HepG2 (cell line): ENCODE measurements around the gene TAF7. TPM values are rescaled to one million over a fixed set of nuclear protein-coding genes. Genes with fewer than 3 reads are reported as not detected.

Experiments used
- ATRX ChIP-seq: sonication (generic); formaldehyde crosslinking; IDR thresholded peaks from 2 replicates; pipeline ENCODE4 v1.4.0; 2020; ENCODE audit warnings: missing genetic modification reagents, borderline replicate concordance
- ELF3 ChIP-seq: IDR thresholded peaks from 2 replicates; pipeline ENCODE4 v1.6.1; 2016; ENCODE audit warnings: missing genetic modification reagents, missing compliant biosample characterization
- GATAD2A ChIP-seq: IDR thresholded peaks from 2 replicates; pipeline ENCODE4 v1.6.1; 2016
- GLI4 ChIP-seq: sonication (generic); formaldehyde crosslinking; IDR thresholded peaks from 2 replicates; pipeline ENCODE4 v1.5.1; 2020; ENCODE audit warnings: missing genetic modification reagents, mild to moderate bottlenecking, moderate library complexity, borderline replicate concordance
- MAFG ChIP-seq: sonication (generic); formaldehyde crosslinking; IDR thresholded peaks from 2 replicates; pipeline ENCODE4 v1.5.1; 2020; ENCODE audit warnings: mild to moderate bottlenecking, missing genetic modification reagents
- MIER3 ChIP-seq: IDR thresholded peaks from 2 replicates; pipeline ENCODE4 v1.6.1; 2016; ENCODE audit warnings: missing compliant biosample characterization, borderline replicate concordance
- MIXL1 ChIP-seq: IDR thresholded peaks from 2 replicates; pipeline ENCODE4 v1.6.1; 2016
- NCOA1 ChIP-seq: sonication (generic); formaldehyde crosslinking; IDR thresholded peaks from 2 replicates; pipeline ENCODE4 v1.9.0; 2021; ENCODE audit warnings: missing genetic modification reagents
- POLR2G ChIP-seq: fragments of 200-400 bp; formaldehyde crosslinking; IDR thresholded peaks from 2 replicates; pipeline ENCODE4 v1.6.1; 2018; ENCODE audit warnings: mild to moderate bottlenecking, low read depth, low read length, moderate library complexity
- TBX2 ChIP-seq: sonication (generic); formaldehyde crosslinking; IDR thresholded peaks from 2 replicates; pipeline ENCODE4 v1.5.0; 2020; ENCODE audit warnings: missing genetic modification reagents, mild to moderate bottlenecking, borderline replicate concordance
- THAP11 ChIP-seq: IDR thresholded peaks from 2 replicates; pipeline ENCODE4 v1.6.1; 2016; ENCODE audit warnings: missing biosample characterization, missing genetic modification reagents
- XRCC5 ChIP-seq: fragments of 200-400 bp; formaldehyde crosslinking; optimal IDR thresholded peaks from 2 replicates; pipeline ENCODE3; 2017; ENCODE audit warnings: mild to moderate bottlenecking, low read length
- YEATS4 ChIP-seq: sonication (generic); formaldehyde crosslinking; IDR thresholded peaks from 2 replicates; pipeline ENCODE4 v1.4.0; 2020; ENCODE audit warnings: missing genetic modification reagents, borderline replicate concordance
- ZMYM4 ChIP-seq: sonication (generic); formaldehyde crosslinking; IDR thresholded peaks from 2 replicates; pipeline ENCODE4 v1.8.1; 2023; ENCODE audit warnings: mild to moderate bottlenecking, missing genetic modification reagents
- ZNF44 ChIP-seq: sonication (generic); formaldehyde crosslinking; IDR thresholded peaks from 2 replicates; pipeline ENCODE4 v1.5.1; 2020; ENCODE audit warnings: mild to moderate bottlenecking, missing genetic modification reagents
- ZNF572 ChIP-seq: sonication (generic); formaldehyde crosslinking; IDR thresholded peaks from 2 replicates; pipeline ENCODE4 v1.5.1; 2020; ENCODE audit warnings: mild to moderate bottlenecking, missing genetic modification reagents
- polyA plus RNA-seq, 8 experiments: library from polyadenylated mRNA; depleted of rRNA in 3 of 8; stranded (reverse) in 7 of 8; unstranded in 1 of 8; fragments of >200 nt; fragmentation: Illumina TruSeq in 4 of 8; extraction: Trizol in 4 of 8; gene quantifications; 2 replicates each; pipeline versions ENCODE4 v1.2.1 to v1.2.3, GENCODE V29; 2011 to 2016; ENCODE audit warnings: low read depth in 4 of 8, missing spikeins in 1 of 8, mixed read lengths in 1 of 8; ENCODE audit not compliant: insufficient read depth in 1 of 8
- total RNA-seq, 5 experiments: library from RNA; depleted of rRNA; stranded (reverse); fragments of >200 nt; fragmentation: Illumina TruSeq; extraction: Trizol; gene quantifications; 2 replicates each; pipeline ENCODE4 v1.2.3, GENCODE V29; 2016; ENCODE audit warnings: low read depth in 1 of 5
- TF ChIP-seq, protein P1 (sequence below): IDR thresholded peaks from 2 replicates; pipeline ENCODE4 v1.6.1; 2012; ENCODE audit warnings: inconsistent platforms
- TF ChIP-seq, protein P2 (sequence below): sonication (generic); formaldehyde crosslinking; conservative IDR thresholded peaks from 2 replicates; pipeline ENCODE4 v1.8.0; 2022; ENCODE audit warnings: mild to moderate bottlenecking, moderate library complexity, missing genetic modification reagents
- TF ChIP-seq, protein P3 (sequence below): sonication (generic); formaldehyde crosslinking; IDR thresholded peaks from 2 replicates; pipeline ENCODE4 v1.8.0; 2022; ENCODE audit warnings: missing genetic modification reagents, low read depth, mild to moderate bottlenecking, borderline replicate concordance
- TF ChIP-seq, protein P4 (sequence below): fragments of 450-650 bp; IDR thresholded peaks from 2 replicates; pipeline ENCODE4 v1.6.1; 2016
- TF ChIP-seq, protein P5 (sequence below): sonication (generic); formaldehyde crosslinking; IDR thresholded peaks from 2 replicates; pipeline ENCODE4 v1.5.1; 2020; ENCODE audit warnings: missing genetic modification reagents, mild to moderate bottlenecking, borderline replicate concordance
- TF ChIP-seq, protein P6 (sequence below): sonication (generic); formaldehyde crosslinking; IDR thresholded peaks from 2 replicates; pipeline ENCODE4 v1.9.0; 2022; ENCODE audit warnings: missing genetic modification reagents, mild to moderate bottlenecking, borderline replicate concordance
- TF ChIP-seq, protein P7 (sequence below): sonication (generic); formaldehyde crosslinking; IDR thresholded peaks from 2 replicates; pipeline ENCODE4 v1.4.0; 2020; ENCODE audit warnings: missing genetic modification reagents

TAF7 gene
- total and polyA plus RNA-seq, 2 of the 13 experiments (the other 11 are each of a cell fraction or from before 2014, with no cell fraction given): 41.6 to 61.5 TPM

DNA sequence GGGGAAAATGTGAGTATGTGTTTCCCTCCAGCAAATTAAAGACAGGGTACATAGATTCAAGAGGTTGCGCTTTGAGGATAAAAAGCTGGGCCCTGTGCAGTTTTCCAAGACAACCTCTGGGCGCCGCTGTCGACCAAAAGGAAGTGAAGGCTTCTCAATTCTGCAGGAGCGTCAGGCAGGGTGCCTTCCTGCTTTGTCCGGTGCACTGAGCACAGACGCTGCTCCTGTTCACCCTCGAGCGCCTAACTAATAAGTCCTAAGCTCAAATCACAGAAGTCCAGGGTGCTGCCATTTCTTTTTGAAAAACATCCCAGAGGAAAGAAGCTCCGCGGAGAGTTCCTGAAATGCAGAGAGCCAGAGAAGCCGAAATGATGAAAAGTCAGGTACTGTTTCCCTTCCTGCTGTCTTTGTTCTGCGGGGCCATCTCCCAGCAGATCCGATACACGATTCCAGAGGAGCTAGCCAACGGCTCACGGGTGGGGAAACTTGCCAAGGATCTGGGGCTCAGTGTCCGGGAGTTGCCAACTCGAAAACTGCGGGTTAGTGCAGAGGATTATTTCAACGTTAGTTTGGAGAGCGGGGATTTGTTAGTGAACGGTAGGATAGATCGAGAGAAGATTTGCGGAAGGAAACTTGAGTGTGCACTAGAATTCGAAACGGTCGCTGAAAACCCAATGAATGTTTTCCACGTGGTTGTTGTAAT lies 29.5 kb upstream of the TAF7 start, which contains the start of gene PCDHGB1 (continued):
- TF ChIP-seq, protein P1, sequence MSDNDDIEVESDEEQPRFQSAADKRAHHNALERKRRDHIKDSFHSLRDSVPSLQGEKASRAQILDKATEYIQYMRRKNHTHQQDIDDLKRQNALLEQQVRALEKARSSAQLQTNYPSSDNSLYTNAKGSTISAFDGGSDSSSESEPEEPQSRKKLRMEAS: no peak
- TF ChIP-seq POLR2G: peak; percentile 56
- no peak for TF ChIP-seq GATAD2A
- TF ChIP-seq, protein P2, sequence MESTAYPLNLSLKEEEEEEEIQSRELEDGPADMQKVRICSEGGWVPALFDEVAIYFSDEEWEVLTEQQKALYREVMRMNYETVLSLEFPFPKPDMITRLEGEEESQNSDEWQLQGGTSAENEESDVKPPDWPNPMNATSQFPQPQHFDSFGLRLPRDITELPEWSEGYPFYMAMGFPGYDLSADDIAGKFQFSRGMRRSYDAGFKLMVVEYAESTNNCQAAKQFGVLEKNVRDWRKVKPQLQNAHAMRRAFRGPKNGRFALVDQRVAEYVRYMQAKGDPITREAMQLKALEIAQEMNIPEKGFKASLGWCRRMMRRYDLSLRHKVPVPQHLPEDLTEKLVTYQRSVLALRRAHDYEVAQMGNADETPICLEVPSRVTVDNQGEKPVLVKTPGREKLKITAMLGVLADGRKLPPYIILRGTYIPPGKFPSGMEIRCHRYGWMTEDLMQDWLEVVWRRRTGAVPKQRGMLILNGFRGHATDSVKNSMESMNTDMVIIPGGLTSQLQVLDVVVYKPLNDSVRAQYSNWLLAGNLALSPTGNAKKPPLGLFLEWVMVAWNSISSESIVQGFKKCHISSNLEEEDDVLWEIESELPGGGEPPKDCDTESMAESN: no peak
- TF ChIP-seq XRCC5: peak; percentile 67
- no peak for TF ChIP-seq THAP11
- TF ChIP-seq, protein P3, sequence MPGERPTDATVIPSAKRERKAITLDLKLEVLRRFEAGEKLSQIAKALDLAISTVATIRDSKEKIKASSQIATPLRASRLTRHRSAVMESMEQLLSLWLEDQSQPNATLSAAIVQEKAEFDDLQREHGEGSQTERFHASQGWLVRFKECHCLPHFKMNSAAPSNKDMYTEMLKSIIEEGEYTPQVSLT (CRISPR knock-in tag): no peak
- no peak for TF ChIP-seq NCOA1 (CRISPR knock-in tag)
- TF ChIP-seq, protein P4, sequence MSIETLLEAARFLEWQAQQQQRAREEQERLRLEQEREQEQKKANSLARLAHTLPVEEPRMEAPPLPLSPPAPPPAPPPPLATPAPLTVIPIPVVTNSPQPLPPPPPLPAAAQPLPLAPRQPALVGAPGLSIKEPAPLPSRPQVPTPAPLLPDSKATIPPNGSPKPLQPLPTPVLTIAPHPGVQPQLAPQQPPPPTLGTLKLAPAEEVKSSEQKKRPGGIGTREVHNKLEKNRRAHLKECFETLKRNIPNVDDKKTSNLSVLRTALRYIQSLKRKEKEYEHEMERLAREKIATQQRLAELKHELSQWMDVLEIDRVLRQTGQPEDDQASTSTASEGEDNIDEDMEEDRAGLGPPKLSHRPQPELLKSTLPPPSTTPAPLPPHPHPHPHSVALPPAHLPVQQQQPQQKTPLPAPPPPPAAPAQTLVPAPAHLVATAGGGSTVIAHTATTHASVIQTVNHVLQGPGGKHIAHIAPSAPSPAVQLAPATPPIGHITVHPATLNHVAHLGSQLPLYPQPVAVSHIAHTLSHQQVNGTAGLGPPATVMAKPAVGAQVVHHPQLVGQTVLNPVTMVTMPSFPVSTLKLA: no peak
- no peak for TF ChIP-seq GLI4
- peak; percentile 18; the same call in 1 of the 2 replicates for TF ChIP-seq MIXL1 (CRISPR knock-in tag)
- 0 out of 2 replicates have a peak, but pooled peaks have one; percentile 24 for TF ChIP-seq TBX2 (CRISPR knock-in tag)
- TF ChIP-seq, protein P5, sequence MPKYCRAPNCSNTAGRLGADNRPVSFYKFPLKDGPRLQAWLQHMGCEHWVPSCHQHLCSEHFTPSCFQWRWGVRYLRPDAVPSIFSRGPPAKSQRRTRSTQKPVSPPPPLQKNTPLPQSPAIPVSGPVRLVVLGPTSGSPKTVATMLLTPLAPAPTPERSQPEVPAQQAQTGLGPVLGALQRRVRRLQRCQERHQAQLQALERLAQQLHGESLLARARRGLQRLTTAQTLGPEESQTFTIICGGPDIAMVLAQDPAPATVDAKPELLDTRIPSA (CRISPR knock-in tag): no peak
- no peak for TF ChIP-seq ATRX (CRISPR knock-in tag)
- TF ChIP-seq ZNF44 (CRISPR knock-in tag): no peak
- no peak for TF ChIP-seq MIER3
- TF ChIP-seq YEATS4 (CRISPR knock-in tag): no peak
- TF ChIP-seq, protein P6, sequence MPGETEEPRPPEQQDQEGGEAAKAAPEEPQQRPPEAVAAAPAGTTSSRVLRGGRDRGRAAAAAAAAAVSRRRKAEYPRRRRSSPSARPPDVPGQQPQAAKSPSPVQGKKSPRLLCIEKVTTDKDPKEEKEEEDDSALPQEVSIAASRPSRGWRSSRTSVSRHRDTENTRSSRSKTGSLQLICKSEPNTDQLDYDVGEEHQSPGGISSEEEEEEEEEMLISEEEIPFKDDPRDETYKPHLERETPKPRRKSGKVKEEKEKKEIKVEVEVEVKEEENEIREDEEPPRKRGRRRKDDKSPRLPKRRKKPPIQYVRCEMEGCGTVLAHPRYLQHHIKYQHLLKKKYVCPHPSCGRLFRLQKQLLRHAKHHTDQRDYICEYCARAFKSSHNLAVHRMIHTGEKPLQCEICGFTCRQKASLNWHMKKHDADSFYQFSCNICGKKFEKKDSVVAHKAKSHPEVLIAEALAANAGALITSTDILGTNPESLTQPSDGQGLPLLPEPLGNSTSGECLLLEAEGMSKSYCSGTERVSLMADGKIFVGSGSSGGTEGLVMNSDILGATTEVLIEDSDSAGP: no peak
- TF ChIP-seq, protein P7, sequence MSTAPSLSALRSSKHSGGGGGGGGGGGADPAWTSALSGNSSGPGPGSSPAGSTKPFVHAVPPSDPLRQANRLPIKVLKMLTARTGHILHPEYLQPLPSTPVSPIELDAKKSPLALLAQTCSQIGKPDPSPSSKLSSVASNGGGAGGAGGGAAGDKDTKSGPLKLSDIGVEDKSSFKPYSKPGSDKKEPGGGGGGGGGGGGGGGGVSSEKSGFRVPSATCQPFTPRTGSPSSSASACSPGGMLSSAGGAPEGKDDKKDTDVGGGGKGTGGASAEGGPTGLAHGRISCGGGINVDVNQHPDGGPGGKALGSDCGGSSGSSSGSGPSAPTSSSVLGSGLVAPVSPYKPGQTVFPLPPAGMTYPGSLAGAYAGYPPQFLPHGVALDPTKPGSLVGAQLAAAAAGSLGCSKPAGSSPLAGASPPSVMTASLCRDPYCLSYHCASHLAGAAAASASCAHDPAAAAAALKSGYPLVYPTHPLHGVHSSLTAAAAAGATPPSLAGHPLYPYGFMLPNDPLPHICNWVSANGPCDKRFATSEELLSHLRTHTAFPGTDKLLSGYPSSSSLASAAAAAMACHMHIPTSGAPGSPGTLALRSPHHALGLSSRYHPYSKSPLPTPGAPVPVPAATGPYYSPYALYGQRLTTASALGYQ: no peak
- peak; percentile 60; the same call in 1 of the 2 replicates for TF ChIP-seq ZMYM4 (CRISPR knock-in tag)
- TF ChIP-seq MAFG: no peak
- TF ChIP-seq ZNF572: no peak
- peak; percentile 71 for TF ChIP-seq ELF3 (CRISPR knock-in tag)
